ENCODE measurements around the gene TEX13B. TPM values are rescaled to one million over a fixed set of nuclear protein-coding genes. Genes with fewer than 3 reads are reported as not detected.

Gene TEX13B, protein sequence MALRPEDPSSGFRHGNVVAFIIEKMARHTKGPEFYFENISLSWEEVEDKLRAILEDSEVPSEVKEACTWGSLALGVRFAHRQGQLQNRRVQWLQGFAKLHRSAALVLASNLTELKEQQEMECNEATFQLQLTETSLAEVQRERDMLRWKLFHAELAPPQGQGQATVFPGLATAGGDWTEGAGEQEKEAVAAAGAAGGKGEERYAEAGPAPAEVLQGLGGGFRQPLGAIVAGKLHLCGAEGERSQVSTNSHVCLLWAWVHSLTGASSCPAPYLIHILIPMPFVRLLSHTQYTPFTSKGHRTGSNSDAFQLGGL
- total RNA-seq: not detected in 2 replicates

DNA sequence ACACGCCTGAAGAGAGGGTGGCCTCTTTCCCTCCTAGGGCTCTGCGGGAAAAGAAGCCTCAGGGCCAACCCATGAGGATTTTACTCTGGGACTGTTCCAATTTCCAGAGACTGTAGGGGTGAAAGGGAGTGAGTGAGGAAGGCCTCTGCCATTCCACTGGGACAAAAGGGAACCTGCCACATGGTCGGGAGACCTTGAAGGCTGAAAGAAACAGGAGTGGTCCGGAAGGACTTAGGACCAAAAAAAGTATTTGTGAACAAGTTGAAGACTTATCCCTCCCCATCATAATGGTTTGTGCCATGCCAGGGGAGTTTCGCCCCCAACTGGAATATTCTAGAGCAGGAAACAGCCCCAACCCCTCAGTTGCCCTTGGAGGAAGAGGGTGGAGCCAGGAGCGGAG is at the start of gene TEX13B:
TSS of gene TEX13B (minus strand) at position 15 of the 400 bp plus-strand sequence. CDS start 243 bp downstream, outside the sequence.

Other genes starting within 250 kb of the TEX13B start
- 61.2 and 67.6 TPM in 2 replicates for gene TSC22D3, start 206.6 kb downstream of the TEX13B start, total RNA-seq
- gene NCBP2L, start 204.6 kb downstream of the TEX13B start, total RNA-seq: not detected in 2 replicates
- gene MID2, start 156.5 kb downstream of the TEX13B start, total RNA-seq: 8.1 and 10.8 TPM in 2 replicates
- 0.85 and 1.4 TPM in 2 replicates for gene VSIG1, start 62.7 kb upstream of the TEX13B start, total RNA-seq
- gene PSMD10, start 109.2 kb upstream of the TEX13B start, total RNA-seq: 50.7 and 54.9 TPM in 2 replicates
- 9.6 and 23.0 TPM in 2 replicates for gene ATG4A, start 109.4 kb upstream of the TEX13B start, total RNA-seq